ENCODE measurements around the gene MAP3K7. TPM values are rescaled to one million over a fixed set of nuclear protein-coding genes. Genes with fewer than 3 reads are reported as not detected.

Gene MAP3K7
- total and polyA plus RNA-seq, 11 donors, result 9.6 to 26.1 (median 18.0) TPM

- TF ChIP-seq POLR2A (IDR thresholded peaks at IDR 0.05) (no peak), CTCF (IDR thresholded peaks at IDR 0.05) (no peak)
- WGBS, 4 donors, result 72 to 84% (median 80%) methylated on average over 5 of the region's 5 CpGs
- ATAC-seq (no peak), DNase-seq (no peak)
- intact Hi-C loops (cut with DNase I), result loop anchor here in 1 of 10 donors (5.0 kb wide), 1 partner anchor 93 kb away; no protein-coding TSS in a partner anchor
- Histone ChIP-seq H3K27me3 (no peaks in the 10 kb centered on the region), H3K27ac (no peak overlapping the region), H3K4me3 (no peak overlapping the region), H3K36me3 (no peaks in the 10 kb centered on the region), H3K4me1 (no peaks in the 10 kb centered on the region), H3K9me3 (no peaks in the 10 kb centered on the region)
These were observed 102.0 kb downstream of the MAP3K7 start for GRCh38 chr6:90484903-90485302.

GRCh38 chr6:90484385-90484784 is 102.5 kb downstream of the MAP3K7 start:
- WGBS, 4 donors, result 67 to 77% (median 70%) methylated on average over 3 of the region's 3 CpGs
- peaks cover 0 to 3% (median 0%) of the 10 kb centered on the region in 12 donors for H3K4me1 ChIP-seq
- intact Hi-C loops (cut with DNase I), result loop anchor here in 1 of 10 donors (5.0 kb wide), 1 partner anchor 92 kb away; no protein-coding TSS in a partner anchor
- H3K27me3 ChIP-seq, result no peaks in the 10 kb centered on the region
- no peaks in the 10 kb centered on the region for H3K9me3 ChIP-seq
- H3K36me3 ChIP-seq, result no peaks in the 10 kb centered on the region
- H3K27ac ChIP-seq, result no peak overlapping the region
- no peak overlapping the region for H3K4me3 ChIP-seq
- no peak for DNase-seq
- ATAC-seq, result no peak
- no peak for TF ChIP-seq POLR2A (IDR thresholded peaks at IDR 0.05)
- no peak for TF ChIP-seq CTCF (IDR thresholded peaks at IDR 0.05)

- DNase-seq (no peak), ATAC-seq (no peak)
- no peak overlapping the region for H3K27ac ChIP-seq
- TF ChIP-seq CTCF (IDR thresholded peaks at IDR 0.05) (no peak), POLR2A (IDR thresholded peaks at IDR 0.05) (no peak)
- no peaks in the 10 kb centered on the region for H3K36me3 ChIP-seq
- WGBS, 4 donors, result 87 to 93% (median 90%) methylated on average over 9 of the region's 9 CpGs
- no peaks in the 10 kb centered on the region for H3K9me3 ChIP-seq
- H3K27me3 ChIP-seq, result no peaks in the 10 kb centered on the region
- intact Hi-C loops (cut with DNase I), result loop anchor here in 1 of 10 donors (5.0 kb wide), 1 partner anchor 92 kb away; no protein-coding TSS in a partner anchor
- H3K4me1 ChIP-seq, result peaks cover 0 to 7% (median 1%) of the 10 kb centered on the region in 12 donors
- H3K4me3 ChIP-seq, result no peak overlapping the region
These were observed 102.9 kb downstream of the MAP3K7 start for GRCh38 chr6:90483956-90484355.

- DNase-seq (no peak), ATAC-seq (no peak)
- no peak for TF ChIP-seq POLR2A (IDR thresholded peaks at IDR 0.05)
- no peak for TF ChIP-seq CTCF (IDR thresholded peaks at IDR 0.05)
- no peak overlapping the region for H3K4me3 ChIP-seq
- H3K36me3 ChIP-seq, result no peaks in the 10 kb centered on the region
- H3K4me1 ChIP-seq, result peaks cover 0 to 10% (median 2%) of the 10 kb centered on the region in 12 donors
- no peaks in the 10 kb centered on the region for H3K27me3 ChIP-seq
- no peaks in the 10 kb centered on the region for H3K9me3 ChIP-seq
- no peak overlapping the region for H3K27ac ChIP-seq
- intact Hi-C loops (cut with DNase I), result loop anchor here in 1 of 10 donors (5.0 kb wide), 1 partner anchor 91 kb away; no protein-coding TSS in a partner anchor
- 89 to 92% (median 90%) methylated on average over 6 to 8 of the region's 8 CpGs for WGBS, 4 donors
These were observed 103.6 kb downstream of the MAP3K7 start for GRCh38 chr6:90483116-90483839.
